OCI-LY1 (cell line): ENCODE results near the gene MAST4.

Experiments used
- CTCF ChIP-seq: fragments of 200-600 bp; sonication (generic), shearing (Covaris generic); IDR thresholded peaks from 2 replicates; pipeline ENCODE4 v1.5.1; 2017; ENCODE audit warnings: mild to moderate bottlenecking, antibody characterized with exemption, low read length, moderate library complexity, mixed read lengths
- EZH2 ChIP-seq: fragments of 200-600 bp; sonication (generic), shearing (Covaris generic); IDR thresholded peaks from 2 replicates; pipeline ENCODE4 v1.8.0; 2017; ENCODE audit warnings: borderline replicate concordance, mixed run types, mild to moderate bottlenecking, antibody characterized with exemption, low read length, moderate library complexity, mixed read lengths

- peak; percentile 86 for TF ChIP-seq CTCF
- no peak for TF ChIP-seq EZH2
Observed at GRCh38 chr5:66987949-66988838, 392.0 kb downstream of the MAST4 start.
